DOHH2 (cell line): ENCODE results near the gene SUPT20H.

Experiments
- CTCF ChIP-seq: fragments of 200-600 bp; sonication (generic); IDR thresholded peaks from one replicate; pipeline ENCODE4 v1.5.1; 2014; ENCODE audit warnings: antibody characterized with exemption, mild to moderate bottlenecking, low read depth, low read length; ENCODE audit not compliant: poor library complexity, severe bottlenecking
- EZH2phosphoT487 ChIP-seq: fragments of 200-600 bp; sonication (generic); IDR thresholded peaks from 2 replicates; pipeline ENCODE4 v1.6.1; 2017; ENCODE audit warnings: borderline replicate concordance, mild to moderate bottlenecking, antibody characterized with exemption, low read length, moderate library complexity, mixed read lengths

GRCh38 chr13:37059848-37060192 lies 332 bp upstream of the SUPT20H start:
- no peak for TF ChIP-seq CTCF
- TF ChIP-seq EZH2phosphoT487, result no peak
